Retinal pigment epithelial cell (primary cell): Measurements from ENCODE around the gene PODNL1.

Experiments
- DNase-seq: peaks from one replicate; pipeline ENCODE4 v3.0.0-alpha.2; 2010; ENCODE audit warnings: low read depth
- H3K4me3 ChIP-seq: 2 replicates; pipeline ENCODE4 v1.5.1; 2011; ENCODE audit warnings: mild to moderate bottlenecking, low read length, control low read depth, moderate library complexity
- TF ChIP-seq, protein P1 (sequence below): conservative IDR thresholded peaks from 2 replicates; pipeline ENCODE4 v1.5.1; 2011; ENCODE audit warnings: low read depth, low read length, control low read depth, inconsistent platforms

Gene PODNL1

DNA sequence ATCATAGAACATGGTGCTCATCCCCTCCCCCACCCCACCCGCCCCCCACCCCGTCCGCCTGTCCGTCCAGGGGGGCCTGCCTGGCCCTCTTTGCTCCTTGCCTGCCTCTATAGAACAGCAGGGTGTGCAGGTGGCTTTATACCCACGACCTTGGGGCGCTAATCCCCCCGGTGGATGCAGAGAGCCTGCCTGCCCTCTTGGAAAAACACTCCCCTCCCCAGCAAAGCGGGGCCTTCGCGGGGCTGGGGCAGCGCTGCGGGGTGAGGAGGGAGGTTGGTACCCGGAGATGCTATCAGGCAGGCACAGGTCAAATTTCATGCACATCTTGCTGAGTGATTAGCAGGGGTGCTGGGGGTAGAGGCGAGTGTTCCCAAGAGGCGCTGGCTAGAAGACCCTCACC, 46.0 kb upstream of the PODNL1 start:
- TF ChIP-seq, protein P1, sequence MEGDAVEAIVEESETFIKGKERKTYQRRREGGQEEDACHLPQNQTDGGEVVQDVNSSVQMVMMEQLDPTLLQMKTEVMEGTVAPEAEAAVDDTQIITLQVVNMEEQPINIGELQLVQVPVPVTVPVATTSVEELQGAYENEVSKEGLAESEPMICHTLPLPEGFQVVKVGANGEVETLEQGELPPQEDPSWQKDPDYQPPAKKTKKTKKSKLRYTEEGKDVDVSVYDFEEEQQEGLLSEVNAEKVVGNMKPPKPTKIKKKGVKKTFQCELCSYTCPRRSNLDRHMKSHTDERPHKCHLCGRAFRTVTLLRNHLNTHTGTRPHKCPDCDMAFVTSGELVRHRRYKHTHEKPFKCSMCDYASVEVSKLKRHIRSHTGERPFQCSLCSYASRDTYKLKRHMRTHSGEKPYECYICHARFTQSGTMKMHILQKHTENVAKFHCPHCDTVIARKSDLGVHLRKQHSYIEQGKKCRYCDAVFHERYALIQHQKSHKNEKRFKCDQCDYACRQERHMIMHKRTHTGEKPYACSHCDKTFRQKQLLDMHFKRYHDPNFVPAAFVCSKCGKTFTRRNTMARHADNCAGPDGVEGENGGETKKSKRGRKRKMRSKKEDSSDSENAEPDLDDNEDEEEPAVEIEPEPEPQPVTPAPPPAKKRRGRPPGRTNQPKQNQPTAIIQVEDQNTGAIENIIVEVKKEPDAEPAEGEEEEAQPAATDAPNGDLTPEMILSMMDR = no peak
- H3K4me3 ChIP-seq = no peak overlapping the region
- no peak for DNase-seq

DNA sequence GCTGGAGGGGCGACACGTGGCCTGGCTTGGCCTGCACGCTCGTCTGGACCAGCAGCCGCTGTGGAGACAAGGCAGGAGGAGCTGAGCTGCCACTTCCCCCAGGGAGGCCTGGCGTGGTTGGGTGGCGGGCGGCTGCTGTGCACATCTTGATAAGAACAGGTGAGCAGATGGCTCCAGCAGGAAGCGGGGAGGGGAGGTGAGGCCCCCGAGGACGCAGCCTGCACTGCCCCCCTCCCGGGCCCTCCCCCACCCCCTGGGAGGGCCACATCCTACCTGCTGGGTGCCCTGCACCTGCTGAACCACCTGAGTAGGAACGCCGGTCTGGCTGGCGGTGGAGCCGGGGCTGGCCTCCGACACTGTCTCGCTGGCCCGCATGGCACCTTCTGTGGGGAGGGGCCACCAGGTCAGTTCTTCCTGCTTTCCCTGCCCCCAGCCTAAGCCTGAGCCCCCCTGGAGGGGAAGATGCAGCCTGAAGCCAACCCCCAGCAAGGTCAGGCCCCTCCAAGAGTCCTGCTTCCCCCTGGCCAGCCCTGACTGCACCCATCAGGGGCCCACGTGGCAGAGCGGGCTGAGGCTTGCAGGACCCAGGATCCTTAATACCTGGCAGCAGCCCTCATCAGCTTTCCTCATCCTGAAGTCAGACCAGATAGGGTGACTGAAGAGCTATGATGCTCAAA, 45.1 kb upstream of the PODNL1 start:
- H3K4me3 ChIP-seq = no peak overlapping the region
- DNase-seq = no peak
- TF ChIP-seq, protein P1 = no peak

DNA sequence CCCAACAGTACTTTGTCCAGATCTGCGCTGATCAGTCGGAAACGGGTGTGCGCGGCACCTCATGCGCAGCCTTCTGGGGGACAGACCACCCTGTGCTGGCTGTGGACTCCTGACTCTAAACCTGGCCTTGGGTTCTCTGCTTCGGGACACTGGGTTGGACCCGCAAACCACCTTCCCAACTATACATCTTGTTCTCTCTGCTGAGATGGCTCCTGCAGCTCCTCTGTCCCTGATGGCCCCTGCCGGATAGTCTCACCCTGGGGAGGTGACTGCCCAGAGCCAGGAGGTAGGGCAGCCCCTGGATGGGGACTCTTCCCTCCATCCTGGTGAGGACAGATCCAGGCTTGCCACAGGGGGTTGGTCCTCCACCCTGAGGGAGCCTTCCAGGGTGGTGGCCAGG, 44.6 kb upstream of the PODNL1 start:
- DNase-seq = no peak
- no peak overlapping the region for H3K4me3 ChIP-seq
- TF ChIP-seq, protein P1 = no peak

DNA sequence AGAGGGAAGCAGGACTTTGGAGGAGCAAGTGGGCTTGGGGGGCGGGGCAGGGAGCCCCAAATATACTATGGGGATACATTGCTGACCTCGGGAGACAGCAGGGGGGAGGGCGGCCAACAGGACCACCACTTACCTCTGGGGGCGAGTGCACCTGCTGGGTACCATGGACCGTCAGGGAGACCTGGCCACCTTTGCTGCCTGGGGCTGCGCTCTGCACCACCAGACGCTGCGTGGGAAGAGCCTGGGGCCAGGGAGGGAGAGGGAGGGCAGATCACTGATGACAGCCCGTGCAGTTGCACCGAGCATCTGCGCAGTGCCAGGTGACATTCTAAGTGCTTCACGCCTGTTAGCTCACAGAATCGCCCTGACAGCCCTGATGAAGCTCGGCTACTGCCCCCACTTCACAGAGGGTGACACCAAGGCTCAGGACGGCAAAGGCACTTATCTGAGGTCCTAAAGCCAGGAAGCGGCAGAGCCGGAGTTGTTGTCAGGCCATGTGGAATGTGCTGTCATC, 43.8 kb upstream of the PODNL1 start:
- no peak overlapping the region for H3K4me3 ChIP-seq
- TF ChIP-seq, protein P1 = no peak
- DNase-seq = no peak

DNA sequence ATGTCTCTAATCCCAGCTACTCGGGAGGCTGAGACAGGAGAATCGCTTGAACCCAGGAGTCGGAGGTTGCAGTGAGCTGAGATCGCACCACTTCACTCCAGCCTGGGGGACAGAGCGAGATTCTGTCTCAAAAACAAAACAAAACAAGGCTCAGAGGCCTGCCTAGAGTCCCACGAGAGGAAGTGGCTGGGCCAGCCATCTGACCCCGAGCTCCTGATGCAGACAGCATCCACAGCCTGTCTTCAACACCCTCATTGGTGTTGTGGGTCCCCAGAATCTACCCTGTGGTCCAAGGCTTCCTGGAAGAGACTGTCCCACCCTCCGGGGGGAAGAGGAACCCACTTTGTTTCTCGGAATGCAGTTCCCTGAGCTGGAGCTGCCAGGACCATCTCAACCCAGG, 43.2 kb upstream of the PODNL1 start:
- TF ChIP-seq, protein P1 = no peak
- no peak overlapping the region for H3K4me3 ChIP-seq
- no peak for DNase-seq

DNA sequence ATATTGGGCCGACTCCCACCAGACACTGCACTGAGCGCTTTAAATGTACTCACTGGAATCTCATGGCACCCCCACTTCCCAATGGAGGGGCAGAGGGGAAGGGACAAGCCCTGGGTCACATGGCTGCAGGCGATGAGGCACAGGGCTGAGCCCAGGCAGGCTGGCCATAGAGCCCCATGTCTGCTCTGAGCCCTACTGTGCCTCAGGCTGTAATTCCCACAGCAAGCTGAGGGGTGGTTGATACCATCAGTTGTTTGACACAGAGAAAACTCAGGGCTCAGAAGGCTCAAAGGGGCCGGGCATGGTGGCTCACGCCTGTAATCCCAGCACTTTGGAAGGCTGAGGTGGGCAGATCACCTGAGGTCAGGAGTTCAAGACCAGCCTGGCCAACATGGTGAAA, 42.8 kb upstream of the PODNL1 start:
- DNase-seq = no peak
- H3K4me3 ChIP-seq = no peak overlapping the region
- TF ChIP-seq, protein P1 = no peak

DNA sequence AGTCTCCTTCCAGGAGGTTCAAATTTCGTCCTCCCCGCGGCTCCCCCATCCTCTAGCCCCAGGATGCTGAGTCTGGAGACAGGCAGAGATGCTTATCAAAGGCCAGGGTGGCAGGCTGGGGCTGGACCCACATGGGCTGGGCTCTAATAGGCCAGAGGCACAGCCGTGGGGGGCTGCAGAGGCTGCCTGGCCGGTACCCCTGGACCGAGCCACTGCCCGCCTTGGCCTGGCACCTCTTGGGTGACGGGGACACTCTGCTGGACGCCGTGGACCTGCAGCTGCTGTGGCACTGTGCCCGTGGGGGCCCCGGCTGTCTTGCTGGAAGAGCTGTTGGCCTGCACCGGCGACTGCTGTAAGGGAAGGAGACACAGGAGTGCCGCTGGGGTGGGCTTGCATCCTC, 42.1 kb upstream of the PODNL1 start:
- no peak for DNase-seq
- no peak overlapping the region for H3K4me3 ChIP-seq
- TF ChIP-seq, protein P1 = no peak
